AG09309 (cell line): ENCODE data around the gene ATG7.

ENCODE experiments used
- DNase-seq: peaks from one replicate; pipeline ENCODE4 v3.0.0-alpha.2; 2010; ENCODE audit warnings: low read depth
- H3K4me3 ChIP-seq: 2 replicates; pipeline ENCODE4 v1.5.1; 2011; ENCODE audit warnings: mild to moderate bottlenecking, low read depth, low read length, moderate library complexity; ENCODE audit not compliant: control insufficient read depth
- TF ChIP-seq, protein P1 (sequence below): IDR thresholded peaks from 2 replicates; pipeline ENCODE4 v1.5.1; 2011; ENCODE audit warnings: mild to moderate bottlenecking, low read depth, low read length, inconsistent platforms; ENCODE audit not compliant: insufficient read depth, control insufficient read depth; ENCODE audit errors: missing control alignments

Gene ATG7

DNA sequence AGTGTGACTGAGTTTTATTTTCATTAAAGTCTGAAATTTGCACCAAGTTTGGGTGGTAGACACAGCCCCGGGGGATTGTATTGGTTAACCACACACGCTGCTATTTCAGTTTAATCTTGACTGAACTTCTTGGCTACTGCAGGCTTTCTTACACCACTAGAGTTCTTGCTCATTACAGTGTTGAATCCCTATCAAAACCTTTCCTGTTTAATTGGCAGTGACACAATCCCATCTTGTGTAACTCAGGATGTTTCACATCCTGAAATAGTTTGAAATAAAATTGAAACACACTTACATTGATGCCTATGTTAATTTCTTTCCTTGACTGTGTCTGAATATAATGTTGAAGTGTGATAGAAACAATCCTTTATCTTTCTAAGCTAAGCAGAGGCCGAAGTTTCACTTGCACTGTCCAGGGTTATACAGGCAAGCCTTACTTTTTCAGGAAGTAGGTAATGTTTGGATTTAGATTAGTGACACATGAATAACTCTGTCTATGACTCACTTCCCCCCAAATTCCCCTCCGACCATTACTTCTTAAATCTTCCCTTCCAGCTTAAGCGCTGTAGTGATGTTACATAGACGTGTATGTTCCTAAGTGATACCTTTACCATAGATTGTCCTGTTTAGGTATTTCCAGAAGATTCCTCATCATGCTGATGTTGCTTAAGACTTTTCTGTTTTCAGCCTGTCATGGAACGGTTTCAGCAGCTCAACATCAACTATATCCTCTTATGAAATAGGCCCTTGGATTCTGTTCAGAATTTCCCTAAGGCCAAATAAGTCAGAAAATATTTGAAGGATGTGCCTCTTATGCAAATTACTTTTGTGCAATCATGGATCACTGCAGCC, 16.8 kb downstream of the ATG7 start:
- H3K4me3 ChIP-seq, result no peak overlapping the region
- TF ChIP-seq, protein P1, sequence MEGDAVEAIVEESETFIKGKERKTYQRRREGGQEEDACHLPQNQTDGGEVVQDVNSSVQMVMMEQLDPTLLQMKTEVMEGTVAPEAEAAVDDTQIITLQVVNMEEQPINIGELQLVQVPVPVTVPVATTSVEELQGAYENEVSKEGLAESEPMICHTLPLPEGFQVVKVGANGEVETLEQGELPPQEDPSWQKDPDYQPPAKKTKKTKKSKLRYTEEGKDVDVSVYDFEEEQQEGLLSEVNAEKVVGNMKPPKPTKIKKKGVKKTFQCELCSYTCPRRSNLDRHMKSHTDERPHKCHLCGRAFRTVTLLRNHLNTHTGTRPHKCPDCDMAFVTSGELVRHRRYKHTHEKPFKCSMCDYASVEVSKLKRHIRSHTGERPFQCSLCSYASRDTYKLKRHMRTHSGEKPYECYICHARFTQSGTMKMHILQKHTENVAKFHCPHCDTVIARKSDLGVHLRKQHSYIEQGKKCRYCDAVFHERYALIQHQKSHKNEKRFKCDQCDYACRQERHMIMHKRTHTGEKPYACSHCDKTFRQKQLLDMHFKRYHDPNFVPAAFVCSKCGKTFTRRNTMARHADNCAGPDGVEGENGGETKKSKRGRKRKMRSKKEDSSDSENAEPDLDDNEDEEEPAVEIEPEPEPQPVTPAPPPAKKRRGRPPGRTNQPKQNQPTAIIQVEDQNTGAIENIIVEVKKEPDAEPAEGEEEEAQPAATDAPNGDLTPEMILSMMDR, result no peak
- DNase-seq, result peak; percentile 87

DNA sequence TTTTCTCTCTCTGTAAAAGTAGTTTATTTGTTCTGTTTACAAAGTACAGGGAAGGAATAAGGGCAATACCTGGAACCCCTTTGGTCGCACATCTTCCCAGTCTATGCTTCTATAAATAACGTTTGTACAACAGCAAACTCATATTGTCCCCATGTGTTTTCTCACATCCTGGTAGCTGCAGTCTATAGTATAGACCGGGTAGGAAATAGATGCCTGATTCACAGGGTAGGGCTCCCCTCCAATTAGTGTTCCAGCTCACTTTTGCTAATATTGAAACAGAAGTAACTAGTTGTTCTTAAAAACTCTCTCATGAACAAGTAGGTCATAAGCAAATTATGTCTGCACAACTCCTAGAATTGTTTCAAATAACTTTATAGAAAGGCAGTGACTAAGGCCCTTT, 17.7 kb downstream of the ATG7 start:
- no peak for DNase-seq
- no peak overlapping the region for H3K4me3 ChIP-seq
- TF ChIP-seq, protein P1, result no peak

DNA sequence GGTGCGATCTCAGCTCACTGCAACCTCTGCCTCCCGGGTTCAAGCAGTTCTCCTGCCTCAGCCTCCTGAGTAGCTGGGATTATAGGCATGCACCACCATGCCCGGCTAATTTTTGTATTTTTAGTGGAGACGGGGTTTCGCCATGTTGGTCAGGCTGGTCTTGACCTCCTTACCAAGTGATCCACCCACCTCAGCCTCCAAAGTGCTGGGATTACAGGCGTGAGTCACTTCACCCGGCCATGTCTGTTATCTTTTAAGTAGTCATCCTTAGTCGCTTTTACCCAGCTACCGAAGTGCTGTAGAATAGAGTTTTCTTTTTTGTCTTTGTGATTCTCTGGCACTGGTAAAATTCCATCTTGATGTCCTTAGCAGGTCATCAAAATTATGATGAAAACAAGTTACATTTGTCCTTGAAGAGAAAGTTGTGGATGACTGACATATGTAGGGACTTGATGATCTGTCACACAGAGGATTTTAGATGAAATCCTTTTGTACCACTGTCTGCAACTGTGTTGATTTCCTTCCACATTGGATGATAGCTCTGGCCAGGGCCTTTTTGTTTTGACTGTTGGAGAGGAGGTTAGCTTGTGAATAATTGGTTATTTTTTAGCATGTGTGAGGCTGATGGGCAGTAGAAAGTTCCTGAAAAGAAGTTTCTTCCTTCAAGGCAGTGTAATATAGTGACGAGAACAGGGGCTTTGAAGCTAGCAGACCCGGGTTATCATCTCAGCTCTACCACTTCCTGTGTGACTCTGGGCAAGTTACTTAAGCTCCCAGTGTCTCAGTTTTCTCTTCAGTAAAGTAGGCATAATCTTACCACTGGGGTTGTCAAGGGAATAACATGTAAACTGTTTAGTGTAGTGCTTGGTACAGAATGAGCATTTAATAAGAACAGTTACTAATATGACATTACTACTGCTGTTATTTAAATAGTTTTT, 18.8 kb downstream of the ATG7 start:
- peak; percentile 41 for DNase-seq
- TF ChIP-seq, protein P1, result no peak
- no peak overlapping the region for H3K4me3 ChIP-seq

DNA sequence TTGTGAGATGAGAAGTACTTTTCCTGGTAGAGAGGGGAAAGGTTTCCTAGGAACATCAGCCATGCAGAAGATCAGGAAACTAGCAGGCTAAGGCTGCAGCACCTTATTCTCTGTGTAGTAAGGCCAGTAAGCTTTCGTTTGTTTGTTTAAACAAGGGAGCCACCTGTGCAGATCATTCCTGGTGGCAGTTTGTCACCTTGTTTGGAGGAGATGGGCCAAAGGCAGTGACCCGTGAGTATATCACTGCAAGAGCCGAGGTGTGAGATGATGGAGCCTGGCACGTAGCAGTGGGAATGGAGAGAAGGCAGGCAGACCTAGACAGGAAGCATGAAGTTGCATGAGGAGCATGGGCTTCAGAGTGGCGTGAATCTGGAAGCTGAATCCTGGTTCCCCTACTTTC, 19.6 kb downstream of the ATG7 start:
- DNase-seq, result no peak
- H3K4me3 ChIP-seq, result no peak overlapping the region
- TF ChIP-seq, protein P1, result no peak

DNA sequence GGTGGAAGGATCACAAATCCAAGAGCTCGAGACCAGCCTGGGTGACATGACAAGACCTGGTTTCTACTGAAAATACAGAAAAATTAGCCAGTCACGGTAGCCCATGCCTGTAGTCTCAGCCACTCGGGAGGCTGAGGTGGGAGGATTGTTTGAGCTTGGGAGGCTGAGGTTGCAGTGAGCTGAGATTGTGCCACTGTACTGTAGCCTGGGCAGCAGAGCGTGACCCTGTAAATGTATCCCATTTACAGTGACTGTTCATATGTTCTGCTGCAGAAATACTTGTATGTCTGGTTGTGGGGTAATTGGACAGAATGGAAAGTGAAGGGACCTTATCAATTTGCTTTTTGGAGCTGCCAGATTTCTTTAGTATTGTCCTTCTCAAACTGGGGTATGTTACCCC, 24.9 kb downstream of the ATG7 start:
- TF ChIP-seq, protein P1, result no peak
- H3K4me3 ChIP-seq, result no peak overlapping the region
- DNase-seq, result no peak

DNA sequence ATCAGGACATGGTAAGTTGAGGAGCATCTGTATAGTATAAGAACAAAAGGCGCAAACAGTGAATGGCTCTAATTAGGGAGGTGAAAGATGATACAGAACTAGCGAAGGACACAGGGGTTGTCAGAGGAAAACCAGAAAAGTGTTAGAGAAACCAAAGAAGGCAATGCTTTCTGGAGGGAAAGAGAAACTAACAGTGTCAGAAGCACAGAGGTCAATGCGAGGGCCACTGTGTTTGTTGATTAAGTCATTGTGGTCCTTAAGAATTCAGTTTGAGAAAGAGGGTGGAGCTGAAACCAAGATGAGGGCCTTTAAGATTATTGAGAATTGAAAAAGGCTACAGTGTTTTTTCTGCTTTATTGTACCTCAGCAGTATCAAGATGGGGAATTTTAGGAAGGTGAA, 28.8 kb downstream of the ATG7 start:
- DNase-seq, result no peak
- TF ChIP-seq, protein P1, result no peak
- H3K4me3 ChIP-seq, result no peak overlapping the region
